ENCODE data around the gene TMEM125. TPM values are rescaled to one million over a fixed set of nuclear protein-coding genes. Genes with fewer than 3 reads are reported as not detected.
A peak's percentile ranks its signal among the peaks of the same experiment; 100 is the strongest.

The TMEM125 gene
- total RNA-seq, 1 donor from 2014 or later = 1.2 TPM

DNA sequence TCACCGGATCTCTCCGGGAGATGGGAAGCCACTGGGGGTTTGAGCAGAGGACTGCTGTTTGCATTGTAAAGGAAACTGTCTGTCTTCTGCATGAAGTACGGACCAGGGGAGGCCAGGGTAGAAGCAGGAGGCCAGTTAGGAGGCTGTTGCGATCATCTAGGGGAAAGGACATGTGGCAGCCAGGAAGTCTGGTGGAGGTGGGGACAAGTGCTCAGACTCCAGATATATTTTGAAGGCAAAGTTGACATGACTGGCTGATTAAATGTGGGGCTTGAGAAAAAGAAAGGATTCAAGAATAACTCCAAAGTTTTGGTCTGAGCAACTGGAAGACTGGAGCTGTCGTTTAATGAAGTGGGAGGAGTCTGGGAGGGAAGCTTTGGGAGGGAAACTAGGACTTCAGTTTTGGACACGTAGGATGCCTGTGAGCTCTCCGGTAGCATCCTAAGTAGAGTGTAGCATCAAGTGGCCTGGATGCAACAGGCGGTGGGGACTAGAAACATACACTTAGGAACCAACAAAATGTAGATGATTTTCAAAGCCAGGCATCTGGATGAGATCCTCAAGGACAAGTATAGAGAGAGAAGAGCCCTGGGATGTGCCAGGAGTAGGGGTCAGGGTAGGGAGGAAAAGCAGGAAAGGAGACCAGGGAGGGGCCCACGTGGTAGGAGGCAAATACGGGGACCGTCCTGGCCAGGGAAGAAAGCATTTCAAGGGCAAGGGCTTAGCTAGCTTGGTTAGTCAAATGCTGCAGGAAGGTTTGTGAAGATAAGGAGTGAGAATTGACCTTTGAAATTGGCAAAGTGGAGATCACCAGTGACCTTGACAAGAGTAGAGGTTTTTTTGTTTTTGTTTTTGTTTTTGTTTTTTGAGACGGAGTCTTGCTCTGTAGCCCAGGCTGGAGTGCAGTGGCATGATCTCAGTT is 19.3 kb downstream of the TMEM125 start:
- peaks cover 5% of the 10 kb centered on the region for H3K4me1 ChIP-seq
- TF ChIP-seq, protein P1, sequence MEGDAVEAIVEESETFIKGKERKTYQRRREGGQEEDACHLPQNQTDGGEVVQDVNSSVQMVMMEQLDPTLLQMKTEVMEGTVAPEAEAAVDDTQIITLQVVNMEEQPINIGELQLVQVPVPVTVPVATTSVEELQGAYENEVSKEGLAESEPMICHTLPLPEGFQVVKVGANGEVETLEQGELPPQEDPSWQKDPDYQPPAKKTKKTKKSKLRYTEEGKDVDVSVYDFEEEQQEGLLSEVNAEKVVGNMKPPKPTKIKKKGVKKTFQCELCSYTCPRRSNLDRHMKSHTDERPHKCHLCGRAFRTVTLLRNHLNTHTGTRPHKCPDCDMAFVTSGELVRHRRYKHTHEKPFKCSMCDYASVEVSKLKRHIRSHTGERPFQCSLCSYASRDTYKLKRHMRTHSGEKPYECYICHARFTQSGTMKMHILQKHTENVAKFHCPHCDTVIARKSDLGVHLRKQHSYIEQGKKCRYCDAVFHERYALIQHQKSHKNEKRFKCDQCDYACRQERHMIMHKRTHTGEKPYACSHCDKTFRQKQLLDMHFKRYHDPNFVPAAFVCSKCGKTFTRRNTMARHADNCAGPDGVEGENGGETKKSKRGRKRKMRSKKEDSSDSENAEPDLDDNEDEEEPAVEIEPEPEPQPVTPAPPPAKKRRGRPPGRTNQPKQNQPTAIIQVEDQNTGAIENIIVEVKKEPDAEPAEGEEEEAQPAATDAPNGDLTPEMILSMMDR (IDR thresholded peaks at IDR 0.05) = no peak
- TF ChIP-seq POLR2A (IDR thresholded peaks at IDR 0.05) (no peak), POLR2AphosphoS5 (IDR thresholded peaks at IDR 0.05; ENCODE audit: insufficient read depth in 1 of 2, low read depth in 1 of 2) (no peak)
- H3K36me3 ChIP-seq = no peaks in the 10 kb centered on the region
- no peaks in the 10 kb centered on the region for H3K9me3 ChIP-seq
- no peak overlapping the region for H3K27ac ChIP-seq
- intact Hi-C loops (cut with DNase I) = no loop called here
- H3K4me3 ChIP-seq = no peak overlapping the region
- DNase-seq (ENCODE audit: extremely low spot score in 2 of 2) = no peak
- H3K27me3 ChIP-seq = no peaks in the 10 kb centered on the region

DNA sequence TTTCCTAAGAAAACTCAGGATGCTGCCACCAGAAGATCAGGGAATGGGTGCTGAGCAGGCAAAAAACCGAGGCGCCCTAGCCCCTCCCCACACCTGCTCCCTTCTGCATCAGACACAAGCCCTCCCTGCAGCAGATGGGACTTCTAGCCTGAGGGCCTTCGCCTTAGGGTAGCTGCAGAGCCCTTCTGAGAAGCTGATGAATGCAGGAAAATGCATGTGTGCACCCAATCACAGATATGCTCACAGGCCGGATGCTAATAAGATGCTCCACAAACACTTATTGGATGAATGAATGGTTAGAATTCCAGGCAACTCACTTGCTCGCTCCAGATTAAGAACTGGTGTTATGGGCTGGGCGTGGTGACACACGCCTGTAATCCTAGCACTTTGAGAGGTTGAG is 22.4 kb downstream of the TMEM125 start:
- no peaks in the 10 kb centered on the region for H3K9me3 ChIP-seq
- no peak overlapping the region for H3K4me3 ChIP-seq
- TF ChIP-seq POLR2AphosphoS5 (IDR thresholded peaks at IDR 0.05; ENCODE audit: insufficient read depth in 1 of 2, low read depth in 1 of 2) = no peak
- no peak for TF ChIP-seq POLR2A (IDR thresholded peaks at IDR 0.05)
- TF ChIP-seq, protein P1 (IDR thresholded peaks at IDR 0.05) = no peak
- H3K27ac ChIP-seq = no peak overlapping the region
- no peaks in the 10 kb centered on the region for H3K27me3 ChIP-seq
- no peak for DNase-seq (ENCODE audit: extremely low spot score in 2 of 2)
- peaks cover 20% of the 10 kb centered on the region for H3K4me1 ChIP-seq
- intact Hi-C loops (cut with DNase I) = no loop called here
- no peaks in the 10 kb centered on the region for H3K36me3 ChIP-seq

DNA sequence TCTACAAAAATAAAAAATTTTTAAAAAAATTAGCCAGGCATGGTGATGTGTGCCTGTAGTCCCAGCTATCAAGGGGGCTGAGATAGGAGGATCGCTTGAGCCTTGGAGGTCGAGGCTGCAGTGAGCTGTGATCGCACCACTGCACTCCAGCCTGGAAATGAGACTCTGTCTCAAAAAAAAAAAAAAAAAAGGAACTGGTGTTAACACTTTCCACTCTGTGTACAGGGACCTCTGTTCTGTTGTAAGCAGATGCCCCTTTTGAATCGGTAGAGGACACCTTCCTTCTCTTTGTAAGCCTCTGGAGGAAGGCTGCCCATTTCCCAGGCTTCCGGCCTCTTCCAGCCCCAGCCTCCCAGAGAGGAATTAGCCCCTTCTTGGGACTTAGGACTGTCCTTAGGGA is 22.9 kb downstream of the TMEM125 start:
- no peaks in the 10 kb centered on the region for H3K27me3 ChIP-seq
- no peaks in the 10 kb centered on the region for H3K9me3 ChIP-seq
- no peak for DNase-seq (ENCODE audit: extremely low spot score in 2 of 2)
- H3K36me3 ChIP-seq = no peaks in the 10 kb centered on the region
- no peak for TF ChIP-seq POLR2A (IDR thresholded peaks at IDR 0.05)
- H3K27ac ChIP-seq = no peak overlapping the region
- H3K4me3 ChIP-seq = no peak overlapping the region
- intact Hi-C loops (cut with DNase I) = no loop called here
- peaks cover 20% of the 10 kb centered on the region for H3K4me1 ChIP-seq

DNA sequence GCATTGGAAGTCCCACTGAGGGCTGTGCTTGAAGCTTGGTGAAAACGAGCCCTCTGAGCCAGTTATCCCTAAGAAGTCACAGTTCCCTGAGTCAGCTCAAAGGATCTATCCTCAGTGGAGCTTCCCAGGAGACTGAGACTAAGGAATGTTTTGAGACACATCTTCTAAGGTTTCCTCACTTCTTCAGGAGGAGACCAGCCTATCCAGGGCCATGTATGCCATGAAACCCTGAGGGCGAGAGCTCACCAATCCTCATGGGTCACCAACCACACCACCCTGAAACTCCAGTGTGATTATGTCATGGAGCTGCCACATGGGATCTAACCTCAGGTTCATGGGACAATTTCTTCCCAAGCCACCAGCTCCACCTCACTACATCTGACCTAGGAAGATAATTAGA is 23.4 kb downstream of the TMEM125 start:
- H3K4me3 ChIP-seq = no peak overlapping the region
- no peaks in the 10 kb centered on the region for H3K9me3 ChIP-seq
- DNase-seq (ENCODE audit: extremely low spot score in 2 of 2) = no peak
- intact Hi-C loops (cut with DNase I) = no loop called here
- peak overlapping the region; percentile 63 for H3K27ac ChIP-seq
- peaks cover 20% of the 10 kb centered on the region for H3K4me1 ChIP-seq
- no peaks in the 10 kb centered on the region for H3K27me3 ChIP-seq
- no peak for TF ChIP-seq POLR2A (IDR thresholded peaks at IDR 0.05)
- TF ChIP-seq, protein P1 (IDR thresholded peaks at IDR 0.05) = no peak
- no peak for TF ChIP-seq POLR2AphosphoS5 (IDR thresholded peaks at IDR 0.05; ENCODE audit: insufficient read depth in 1 of 2, low read depth in 1 of 2)
- H3K36me3 ChIP-seq = no peaks in the 10 kb centered on the region

DNA sequence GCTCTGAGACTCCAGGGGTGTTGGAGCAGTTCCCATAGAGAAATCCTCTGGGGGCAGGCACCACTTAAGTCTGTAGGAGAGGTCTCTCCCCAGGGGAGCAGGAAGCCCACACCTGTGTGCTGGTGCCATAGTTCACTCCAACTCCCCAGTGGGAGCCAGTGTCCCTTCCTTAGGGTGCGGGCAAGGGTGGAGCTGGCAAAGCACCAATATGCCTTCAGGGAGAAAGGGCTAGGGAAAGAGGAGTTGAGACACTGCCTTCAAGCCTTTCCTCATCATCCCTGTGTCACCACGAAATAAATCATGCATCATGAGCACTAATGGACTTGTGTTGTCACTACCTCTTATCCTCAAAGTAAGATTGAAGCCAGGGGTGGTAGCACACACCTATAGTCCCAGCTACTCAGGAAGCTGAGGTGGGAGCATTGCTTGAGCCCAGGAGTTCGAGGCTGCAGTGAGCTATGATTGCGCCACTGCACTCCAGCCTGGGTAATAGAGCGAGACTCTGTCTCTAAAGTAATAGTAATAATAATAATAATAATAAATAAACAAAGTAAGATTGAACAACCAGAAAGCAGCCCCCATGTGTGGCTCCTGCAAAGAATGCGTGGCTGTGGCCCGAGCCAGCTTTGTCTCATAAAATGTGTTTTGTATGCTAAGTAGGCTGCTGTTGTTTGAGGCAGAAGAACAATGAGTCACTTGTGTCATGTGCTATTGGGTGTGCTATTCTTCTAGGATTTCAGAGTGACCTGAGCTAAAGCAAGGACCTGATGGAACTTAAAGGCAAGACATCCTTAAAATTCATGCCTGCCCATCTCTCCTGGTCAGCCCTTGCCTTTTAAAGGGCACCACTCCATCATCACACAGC is 24.3 kb downstream of the TMEM125 start:
- Histone ChIP-seq H3K9me3 (no peaks in the 10 kb centered on the region), H3K4me3 (no peak overlapping the region), H3K27ac (peak overlapping the region; percentile 63), H3K36me3 (no peaks in the 10 kb centered on the region), H3K4me1 (peaks cover 20% of the 10 kb centered on the region), H3K27me3 (no peaks in the 10 kb centered on the region)
- TF ChIP-seq, protein P1 (IDR thresholded peaks at IDR 0.05) = no peak
- peak in 1 of 2 donors; percentile 80 for TF ChIP-seq POLR2AphosphoS5 (IDR thresholded peaks at IDR 0.05; ENCODE audit: insufficient read depth in 1 of 2, low read depth in 1 of 2)
- TF ChIP-seq POLR2A (IDR thresholded peaks at IDR 0.05) = no peak
- intact Hi-C loops (cut with DNase I) = no loop called here
- DNase-seq (ENCODE audit: extremely low spot score in 2 of 2) = no peak
